ENCODE measurements around the gene C5orf15.
A peak's percentile ranks its signal among the peaks of the same experiment; 100 is the strongest.
"Not testable (repeated sequence)": the region's sequence is repeated elsewhere in the genome, so short reads cannot be mapped to it uniquely, and the experiment has no call there.

The C5orf15 gene

GRCh38 chr5:133994297-133994989, 26.0 kb upstream of the C5orf15 start:
- DNase-seq (ENCODE audit: low spot score) = no peak

- no peak for DNase-seq (ENCODE audit: low spot score)
Measured at GRCh38 chr5:133993185-133993936, 24.9 kb upstream of the C5orf15 start.

DNA sequence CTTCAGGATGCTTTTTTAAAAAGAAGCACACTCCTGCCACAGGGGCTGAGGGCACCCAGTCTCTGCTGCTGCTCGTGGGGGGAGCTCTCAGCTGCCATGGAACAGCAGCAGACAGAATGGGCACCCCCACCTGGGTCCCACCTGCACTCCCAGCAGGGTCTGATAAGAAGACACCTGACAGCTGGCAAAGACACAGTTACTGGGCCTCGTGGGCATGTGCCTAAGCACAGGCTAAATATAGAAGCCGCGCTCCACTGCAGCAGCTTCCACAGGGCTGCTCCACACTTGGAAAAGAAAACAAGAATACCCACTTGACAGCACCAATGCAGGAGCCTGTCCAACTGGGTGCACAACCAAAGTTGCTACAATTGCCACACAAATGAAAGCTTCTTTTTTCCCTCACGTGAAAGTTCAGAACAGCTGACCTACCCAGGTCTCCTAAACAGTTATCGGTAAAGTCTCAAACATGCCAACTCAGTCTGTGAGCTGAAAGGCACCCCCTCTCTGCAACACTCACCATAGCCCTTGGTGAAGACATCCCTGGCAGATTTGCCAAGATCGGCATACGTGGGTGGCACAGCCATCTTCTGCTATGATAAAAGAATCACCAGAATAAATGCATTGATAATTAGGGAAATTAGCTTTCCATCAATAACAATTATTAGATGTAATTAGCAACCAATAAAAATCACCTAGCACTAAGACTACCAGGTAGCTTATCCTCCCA, 24.2 kb upstream of the C5orf15 start:
- no peak for DNase-seq (ENCODE audit: low spot score)

GRCh38 chr5:133991171-133991910, 22.9 kb upstream of the C5orf15 start:
- DNase-seq (ENCODE audit: low spot score) = peak; percentile 30

GRCh38 chr5:133990396-133990795, 22.0 kb upstream of the C5orf15 start:
- DNase-seq (ENCODE audit: low spot score) = no peak

DNA sequence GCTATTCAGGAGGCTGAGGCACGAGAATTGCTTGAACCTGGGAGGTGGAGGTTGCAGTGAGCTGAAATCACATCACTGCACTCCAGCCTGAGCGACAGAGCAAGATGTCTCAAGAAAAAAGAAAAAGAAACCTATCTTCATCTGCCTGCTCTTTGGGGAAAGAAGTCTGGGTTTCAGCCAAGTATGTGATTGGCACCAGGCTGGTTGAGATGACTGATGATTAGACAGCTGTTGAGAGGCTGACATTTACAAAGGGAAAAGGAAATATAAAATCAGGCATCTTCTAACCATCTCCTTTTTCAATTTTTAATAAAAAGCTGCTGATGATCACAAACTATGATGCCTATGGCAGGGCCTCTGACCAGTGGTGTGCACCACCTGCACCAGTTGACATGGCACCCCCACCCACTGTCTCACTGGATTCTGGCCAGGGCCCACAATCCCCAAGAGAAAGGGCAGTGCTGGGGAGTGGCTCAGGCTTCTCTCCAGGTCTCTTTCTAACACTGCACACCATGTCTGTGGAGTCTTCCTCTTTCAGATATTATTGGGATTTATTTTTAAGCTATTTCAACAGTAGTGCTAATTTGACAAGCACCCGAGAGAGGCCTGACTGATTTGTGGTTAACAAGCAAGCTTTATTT, 17.2 kb upstream of the C5orf15 start:
- no peak for DNase-seq (ENCODE audit: low spot score)

GRCh38 chr5:133983674-133984073, 15.2 kb upstream of the C5orf15 start:
- DNase-seq (ENCODE audit: low spot score) = no peak

GRCh38 chr5:133981714-133982113, 13.3 kb upstream of the C5orf15 start:
- no peak for DNase-seq (ENCODE audit: low spot score)

GRCh38 chr5:133980652-133981051, 12.2 kb upstream of the C5orf15 start:
- DNase-seq (ENCODE audit: low spot score) = no peak

GRCh38 chr5:133978943-133979342, 10.5 kb upstream of the C5orf15 start:
- DNase-seq (ENCODE audit: low spot score) = no peak

- no peak for DNase-seq (ENCODE audit: low spot score)
Measured at GRCh38 chr5:133977858-133978257, 9.4 kb upstream of the C5orf15 start.

DNA sequence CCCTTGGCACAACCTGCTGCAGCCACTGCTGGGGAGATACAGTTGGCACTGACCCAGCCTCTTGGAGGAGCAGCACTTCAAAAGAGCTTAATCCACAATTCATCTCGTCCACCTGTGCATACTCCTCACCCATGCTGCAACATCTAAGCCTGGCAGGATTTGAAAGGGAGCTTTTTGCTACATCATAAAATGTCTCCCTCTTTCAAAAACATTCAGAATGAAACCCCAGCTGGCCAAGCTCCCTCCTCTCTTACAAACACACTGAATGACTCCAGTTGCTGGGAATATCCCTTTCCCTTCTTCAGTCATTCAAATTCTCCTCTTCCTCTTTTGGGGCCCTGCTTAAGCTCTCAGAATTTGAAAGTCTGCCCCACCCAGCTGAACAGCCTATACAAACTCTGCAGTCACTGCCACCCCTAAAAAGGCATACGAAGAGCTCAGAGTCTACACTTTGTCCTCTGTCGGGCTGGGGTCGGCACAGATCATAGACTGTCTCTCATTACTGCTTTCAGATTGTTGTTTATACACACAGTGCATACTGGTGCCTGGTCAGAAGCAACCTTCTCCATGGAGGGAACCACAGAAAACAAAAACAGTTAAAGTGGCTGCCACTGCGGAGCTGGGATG, 8.8 kb upstream of the C5orf15 start:
- no peak for DNase-seq (ENCODE audit: low spot score)

GRCh38 chr5:133975546-133975945, 7.1 kb upstream of the C5orf15 start:
- DNase-seq (ENCODE audit: low spot score) = not testable (repeated sequence)

DNA sequence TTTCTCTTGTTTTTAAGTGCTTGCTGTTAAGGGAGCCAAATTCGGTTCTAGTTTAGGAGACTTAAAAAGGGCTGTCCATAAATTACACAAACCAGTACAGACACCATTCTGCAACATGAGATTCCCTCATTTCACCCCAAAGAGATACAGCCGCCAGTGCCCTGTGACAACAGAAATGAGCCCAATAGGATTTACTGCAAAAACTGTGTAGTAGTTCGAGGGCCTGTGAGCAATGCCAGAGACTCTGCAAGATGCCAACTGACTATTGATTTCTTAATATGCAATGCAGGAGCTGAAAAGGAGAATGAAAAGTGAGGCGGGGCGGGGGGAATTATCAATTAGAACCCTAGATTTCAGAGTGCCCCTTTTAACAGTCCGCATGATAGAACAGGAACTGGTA, 5.7 kb upstream of the C5orf15 start:
- no peak for DNase-seq (ENCODE audit: low spot score)

DNA sequence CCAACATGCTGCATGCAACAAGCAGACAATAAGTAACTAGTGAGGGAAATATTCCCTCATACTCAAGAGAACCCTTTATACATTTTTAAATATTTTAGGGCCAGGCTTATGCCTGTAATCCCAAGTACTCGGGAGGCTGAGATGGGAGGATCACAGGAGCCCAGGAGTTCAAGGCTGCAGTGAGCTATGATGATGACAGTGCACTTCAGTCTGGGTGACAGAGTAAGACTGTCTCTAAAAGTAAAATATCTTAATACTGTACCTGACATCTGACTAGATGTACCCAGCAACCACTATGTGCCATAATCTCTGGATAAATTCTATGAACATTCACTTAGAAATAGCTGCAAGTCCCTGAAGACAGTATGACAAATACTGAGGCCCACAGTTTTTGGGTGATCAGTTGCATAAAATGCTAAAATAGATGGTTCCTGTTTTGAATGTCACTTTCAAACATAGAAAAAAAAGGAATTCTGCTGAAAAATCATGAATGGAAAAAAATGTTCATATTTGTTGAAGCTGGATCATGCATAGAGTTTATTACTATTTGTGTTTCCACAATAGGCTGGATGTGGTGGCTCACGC, 2.0 kb upstream of the C5orf15 start:
- no peak for DNase-seq (ENCODE audit: low spot score)

DNA sequence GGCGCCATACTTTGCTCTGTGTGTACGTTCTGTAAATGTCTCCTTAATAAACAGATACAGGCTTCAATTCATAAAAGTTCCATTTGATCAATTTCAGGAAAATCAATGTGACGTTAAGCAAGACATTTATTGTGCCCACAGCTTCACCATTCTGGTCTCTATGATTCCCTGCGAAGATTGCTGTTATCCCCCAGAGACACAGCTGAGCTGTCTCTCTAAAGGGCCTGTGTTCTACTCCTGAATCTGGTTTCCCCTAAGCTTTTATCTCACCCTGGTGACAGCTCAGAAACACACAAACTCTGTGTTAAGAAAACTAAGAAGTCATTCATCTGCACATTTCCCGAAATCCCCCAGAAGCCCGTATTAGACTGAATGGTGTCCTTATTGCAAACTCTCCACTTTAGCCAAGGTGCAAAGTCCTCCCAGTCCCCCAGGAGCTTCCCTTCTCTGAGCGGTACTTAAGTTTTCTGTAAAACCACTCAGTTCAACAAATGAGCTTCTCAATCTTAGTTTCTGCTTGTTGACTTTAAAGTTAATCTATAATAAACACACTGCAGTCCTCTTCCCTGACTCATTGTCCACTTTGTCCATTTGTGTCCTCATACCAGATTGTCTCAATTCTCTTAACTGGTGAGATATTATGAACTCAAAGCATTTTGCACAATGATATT, 1.4 kb upstream of the C5orf15 start:
- DNase-seq (ENCODE audit: low spot score) = no peak

DNA sequence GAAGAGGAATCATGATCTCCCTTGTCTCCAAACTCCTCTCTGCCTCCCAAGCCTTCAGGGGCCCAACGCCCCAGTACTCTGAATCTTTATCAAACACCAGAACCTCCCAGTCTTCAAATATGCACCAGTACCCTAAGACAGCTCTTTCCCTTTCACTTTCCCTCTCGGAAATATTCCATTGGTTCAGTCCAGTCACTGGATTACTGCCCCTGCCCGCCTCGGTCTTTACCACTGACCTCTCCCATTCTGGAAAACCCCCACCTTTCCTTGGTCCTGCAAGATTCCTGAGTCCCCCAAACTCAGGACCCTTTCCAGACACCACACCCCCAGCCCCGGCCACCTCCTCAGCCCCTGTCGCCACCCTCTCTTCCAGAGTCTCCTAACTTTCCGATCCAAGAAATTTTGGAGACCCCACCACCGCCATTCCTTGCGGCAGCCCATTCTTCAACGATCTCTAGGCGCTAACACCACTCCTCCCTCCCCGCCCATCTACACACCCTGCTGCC, 674 bp downstream of the C5orf15 start:
- DNase-seq (ENCODE audit: low spot score) = no peak

DNA sequence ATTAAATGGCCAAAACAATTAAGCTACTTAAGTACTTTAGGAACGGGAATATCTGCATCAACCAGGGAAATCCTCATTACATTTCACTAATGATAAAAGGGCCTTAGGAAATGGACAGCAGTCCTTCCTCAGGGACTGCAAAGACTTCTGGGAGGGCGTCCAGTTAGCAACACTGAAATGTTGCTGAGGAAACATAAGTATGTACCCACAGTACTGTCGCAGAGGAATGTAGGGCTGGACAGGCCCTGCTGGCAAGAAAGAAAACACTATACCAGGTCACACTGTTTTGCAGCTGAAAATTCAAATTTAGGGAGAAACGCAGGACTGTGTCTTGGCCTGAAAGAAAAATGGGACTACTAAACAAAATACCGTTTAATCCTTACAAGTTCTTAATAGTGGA, 1.3 kb downstream of the C5orf15 start:
- DNase-seq (ENCODE audit: low spot score) = no peak

GRCh38 chr5:133966090-133966489, 2.3 kb downstream of the C5orf15 start:
- DNase-seq (ENCODE audit: low spot score) = no peak

DNA sequence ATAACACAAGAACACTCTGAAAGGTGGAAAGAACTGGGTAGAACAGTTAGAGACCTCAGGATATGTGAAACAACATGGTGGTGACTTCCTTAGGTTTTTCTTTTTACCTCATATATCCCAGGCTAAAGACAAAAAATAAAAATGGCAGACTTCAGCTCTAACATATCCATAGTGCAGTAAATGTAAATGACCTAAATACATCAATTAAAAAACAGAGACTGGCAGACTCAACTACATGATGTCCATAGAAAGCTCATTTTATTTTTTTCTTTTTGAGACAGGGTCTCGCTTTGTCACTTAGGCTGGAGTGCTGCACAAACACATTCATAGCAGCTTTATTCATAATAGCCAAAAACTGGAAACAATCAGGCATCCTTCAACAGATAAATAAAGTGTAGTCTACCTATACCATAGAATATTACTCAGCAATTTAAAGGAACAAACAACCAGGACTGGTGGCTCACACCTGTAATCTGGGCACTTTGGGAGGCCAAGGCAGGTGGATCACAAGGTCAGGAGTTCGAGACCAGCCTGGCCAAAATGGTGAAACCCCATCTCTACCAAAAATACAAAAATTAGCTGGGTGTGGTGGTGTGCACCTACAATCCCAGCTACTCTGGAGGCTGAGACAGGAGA, 4.8 kb downstream of the C5orf15 start:
- DNase-seq (ENCODE audit: low spot score) = no peak
